Cortex of kidney (tissue), 1 donor: Measurements from ENCODE around the gene CIAO3.

Experiments
- DNase-seq: peaks from one replicate; lab custom pipeline; 2025; lab: John Stamatoyannopoulos, UW

Gene CIAO3

GRCh38 chr16:709566-710499 is 31.0 kb downstream of the CIAO3 start:
- DNase-seq: no peak

- no peak for DNase-seq
Observed at GRCh38 chr16:708959-709358, 31.8 kb downstream of the CIAO3 start.

- DNase-seq: no peak
Observed at GRCh38 chr16:708019-708418, 32.8 kb downstream of the CIAO3 start.

GRCh38 chr16:707062-707538 is 33.7 kb downstream of the CIAO3 start:
- DNase-seq: no peak

GRCh38 chr16:706189-707061 is 34.4 kb downstream of the CIAO3 start:
- no peak for DNase-seq

- DNase-seq: no peak
Observed at GRCh38 chr16:705431-706188, 35.2 kb downstream of the CIAO3 start, which contains the start of gene FBXL16. TSS of gene FBXL16 (minus strand) at chr16:705801. CDS start at chr16:697405, 8,396 bp downstream.

GRCh38 chr16:704552-705380 is 36.0 kb downstream of the CIAO3 start:
- no peak for DNase-seq

- no peak for DNase-seq
Observed at GRCh38 chr16:704047-704446, 36.8 kb downstream of the CIAO3 start.

- no peak for DNase-seq
Observed at GRCh38 chr16:703406-703805, 37.4 kb downstream of the CIAO3 start.

GRCh38 chr16:702341-702740 is 38.5 kb downstream of the CIAO3 start:
- no peak for DNase-seq

GRCh38 chr16:700684-701584 is 39.9 kb downstream of the CIAO3 start:
- no peak for DNase-seq

- DNase-seq: no peak
Observed at GRCh38 chr16:698911-699671, 41.7 kb downstream of the CIAO3 start.

GRCh38 chr16:695355-696089 is 45.3 kb downstream of the CIAO3 start:
- no peak for DNase-seq

- no peak for DNase-seq
Observed at GRCh38 chr16:694863-695354, 45.9 kb downstream of the CIAO3 start.

GRCh38 chr16:694187-694862 is 46.5 kb downstream of the CIAO3 start:
- DNase-seq: no peak

- no peak for DNase-seq
Observed at GRCh38 chr16:693766-694165, 47.0 kb downstream of the CIAO3 start.

- no peak for DNase-seq
Observed at GRCh38 chr16:693364-693763, 47.4 kb downstream of the CIAO3 start.
